ENCODE data around the gene MTCH1.

MTCH1 gene

DNA sequence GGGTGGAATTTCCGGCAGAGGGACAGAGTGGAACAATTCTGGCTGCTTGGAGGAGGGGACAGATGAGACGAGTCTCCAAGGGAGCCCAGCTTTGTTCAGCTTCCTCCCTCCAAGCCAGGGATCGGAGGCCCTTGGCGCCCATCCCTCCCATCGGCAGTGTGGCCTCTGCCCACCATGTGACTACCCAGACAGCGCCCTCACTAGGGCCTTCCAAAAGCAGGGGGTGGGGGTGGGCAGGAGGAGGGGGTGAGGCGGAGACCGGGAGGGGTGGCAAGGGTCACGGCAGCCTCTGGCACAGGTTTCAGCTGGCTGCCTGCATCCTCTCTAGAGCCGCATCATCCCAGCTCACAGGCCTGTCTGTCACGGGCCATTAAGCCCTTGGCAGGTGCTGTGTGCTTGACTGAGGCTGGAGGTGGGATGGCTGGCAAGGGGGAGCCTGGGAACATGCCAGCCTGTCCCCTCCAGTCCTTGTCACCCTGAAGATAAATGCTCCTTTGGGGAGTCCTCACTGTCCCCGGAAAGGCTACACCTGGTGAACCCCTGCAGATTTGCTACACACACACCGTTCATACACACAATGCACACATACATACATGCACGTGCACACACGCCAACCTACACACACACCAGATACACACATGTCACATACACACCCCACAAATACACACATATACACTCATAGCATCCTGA, 13.2 kb upstream of the MTCH1 start:
- TF ChIP-seq TAF1 (IDR thresholded peaks at IDR 0.05; ENCODE audit: low read depth) (no peak), EGR1 (IDR thresholded peaks at IDR 0.05) (no peak), FOXM1 (IDR thresholded peaks at IDR 0.05; ENCODE audit: borderline replicate concordance, low read depth) (no peak), CREB1 (IDR thresholded peaks at IDR 0.05; ENCODE audit: low read depth) (no peak), NFIC (IDR thresholded peaks at IDR 0.05) (no peak), CEBPB (IDR thresholded peaks at IDR 0.05) (no peak), ZBTB7A (IDR thresholded peaks at IDR 0.05; ENCODE audit: low read depth) (no peak), RAD21 (IDR thresholded peaks at IDR 0.05; ENCODE audit: low read depth) (no peak), EP300 (IDR thresholded peaks at IDR 0.05; ENCODE audit: borderline replicate concordance) (no peak), TCF12 (IDR thresholded peaks at IDR 0.05; ENCODE audit: low read depth) (no peak), TEAD4 (IDR thresholded peaks at IDR 0.05) (no peak), YY1 (IDR thresholded peaks at IDR 0.05; ENCODE audit: low read depth) (no peak)
- TF ChIP-seq, protein P1, sequence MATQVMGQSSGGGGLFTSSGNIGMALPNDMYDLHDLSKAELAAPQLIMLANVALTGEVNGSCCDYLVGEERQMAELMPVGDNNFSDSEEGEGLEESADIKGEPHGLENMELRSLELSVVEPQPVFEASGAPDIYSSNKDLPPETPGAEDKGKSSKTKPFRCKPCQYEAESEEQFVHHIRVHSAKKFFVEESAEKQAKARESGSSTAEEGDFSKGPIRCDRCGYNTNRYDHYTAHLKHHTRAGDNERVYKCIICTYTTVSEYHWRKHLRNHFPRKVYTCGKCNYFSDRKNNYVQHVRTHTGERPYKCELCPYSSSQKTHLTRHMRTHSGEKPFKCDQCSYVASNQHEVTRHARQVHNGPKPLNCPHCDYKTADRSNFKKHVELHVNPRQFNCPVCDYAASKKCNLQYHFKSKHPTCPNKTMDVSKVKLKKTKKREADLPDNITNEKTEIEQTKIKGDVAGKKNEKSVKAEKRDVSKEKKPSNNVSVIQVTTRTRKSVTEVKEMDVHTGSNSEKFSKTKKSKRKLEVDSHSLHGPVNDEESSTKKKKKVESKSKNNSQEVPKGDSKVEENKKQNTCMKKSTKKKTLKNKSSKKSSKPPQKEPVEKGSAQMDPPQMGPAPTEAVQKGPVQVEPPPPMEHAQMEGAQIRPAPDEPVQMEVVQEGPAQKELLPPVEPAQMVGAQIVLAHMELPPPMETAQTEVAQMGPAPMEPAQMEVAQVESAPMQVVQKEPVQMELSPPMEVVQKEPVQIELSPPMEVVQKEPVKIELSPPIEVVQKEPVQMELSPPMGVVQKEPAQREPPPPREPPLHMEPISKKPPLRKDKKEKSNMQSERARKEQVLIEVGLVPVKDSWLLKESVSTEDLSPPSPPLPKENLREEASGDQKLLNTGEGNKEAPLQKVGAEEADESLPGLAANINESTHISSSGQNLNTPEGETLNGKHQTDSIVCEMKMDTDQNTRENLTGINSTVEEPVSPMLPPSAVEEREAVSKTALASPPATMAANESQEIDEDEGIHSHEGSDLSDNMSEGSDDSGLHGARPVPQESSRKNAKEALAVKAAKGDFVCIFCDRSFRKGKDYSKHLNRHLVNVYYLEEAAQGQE (IDR thresholded peaks at IDR 0.05; ENCODE audit: low read depth) = no peak
- TF ChIP-seq, protein P2, sequence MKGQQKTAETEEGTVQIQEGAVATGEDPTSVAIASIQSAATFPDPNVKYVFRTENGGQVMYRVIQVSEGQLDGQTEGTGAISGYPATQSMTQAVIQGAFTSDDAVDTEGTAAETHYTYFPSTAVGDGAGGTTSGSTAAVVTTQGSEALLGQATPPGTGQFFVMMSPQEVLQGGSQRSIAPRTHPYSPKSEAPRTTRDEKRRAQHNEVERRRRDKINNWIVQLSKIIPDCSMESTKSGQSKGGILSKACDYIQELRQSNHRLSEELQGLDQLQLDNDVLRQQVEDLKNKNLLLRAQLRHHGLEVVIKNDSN (IDR thresholded peaks at IDR 0.05) = no peak
- TF ChIP-seq, protein P3, sequence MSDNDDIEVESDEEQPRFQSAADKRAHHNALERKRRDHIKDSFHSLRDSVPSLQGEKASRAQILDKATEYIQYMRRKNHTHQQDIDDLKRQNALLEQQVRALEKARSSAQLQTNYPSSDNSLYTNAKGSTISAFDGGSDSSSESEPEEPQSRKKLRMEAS (IDR thresholded peaks at IDR 0.05) = no peak

DNA sequence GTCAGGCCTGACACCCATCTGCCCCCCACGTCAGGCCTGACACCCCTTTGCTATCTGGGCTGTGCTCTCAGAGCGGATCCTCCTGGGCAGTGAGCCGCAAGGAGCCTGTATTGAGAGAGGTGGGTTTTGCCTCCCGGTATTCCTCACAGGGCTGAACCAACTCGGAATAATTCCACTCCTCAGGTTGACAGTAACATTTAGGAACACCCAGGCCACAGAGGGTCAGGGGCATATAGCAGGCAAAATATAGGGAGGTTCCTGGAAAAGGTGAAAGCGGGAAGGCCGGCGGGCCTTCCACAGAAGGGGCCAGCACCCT, 12.7 kb upstream of the MTCH1 start:
- TF ChIP-seq ZBTB7A (IDR thresholded peaks at IDR 0.05; ENCODE audit: low read depth) (no peak), RAD21 (IDR thresholded peaks at IDR 0.05; ENCODE audit: low read depth) (no peak), EGR1 (IDR thresholded peaks at IDR 0.05) (no peak)

DNA sequence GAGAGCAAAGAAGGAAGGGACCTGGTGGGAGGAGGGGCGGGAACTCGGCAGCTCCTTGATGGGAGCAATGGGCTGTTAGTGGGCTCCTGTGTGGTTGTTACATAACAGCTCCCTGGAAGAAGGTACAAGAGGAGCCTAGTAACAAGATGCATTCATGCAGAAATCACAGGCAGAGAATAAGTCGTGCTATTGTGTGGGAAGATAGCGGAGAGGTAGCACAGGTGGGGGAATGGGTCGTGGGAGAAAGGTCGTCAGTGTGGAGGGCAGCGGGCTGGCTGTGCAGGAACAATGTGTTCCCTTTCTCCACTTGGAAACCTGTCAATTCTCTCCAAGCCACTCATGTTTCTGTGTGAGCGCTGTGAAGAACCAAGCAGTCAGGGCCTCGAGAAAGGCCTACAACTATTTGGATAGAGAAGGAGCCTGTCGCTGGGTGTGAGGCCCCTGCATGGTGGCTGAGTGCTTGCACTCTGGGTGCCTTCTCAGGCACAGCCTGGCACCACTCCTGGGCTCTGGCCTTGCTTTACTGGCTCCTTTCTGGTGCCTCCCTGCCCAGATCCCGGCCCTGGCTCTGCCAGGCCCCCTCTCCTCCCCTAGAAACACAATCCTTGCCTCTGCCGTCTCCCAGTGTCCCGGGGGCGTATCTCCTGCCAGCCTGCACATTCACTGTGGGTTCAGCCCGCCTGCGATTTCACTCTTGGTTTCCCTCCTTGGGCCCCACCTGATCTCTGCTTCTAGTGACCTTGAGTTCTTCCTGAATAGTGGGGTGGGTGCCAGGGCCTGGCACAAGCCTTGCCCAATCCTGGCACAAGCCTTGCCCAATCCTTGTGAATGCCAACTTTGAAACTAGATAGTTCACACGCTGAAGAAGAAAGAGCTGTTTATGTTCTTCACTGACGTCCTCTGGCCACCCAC, 12.1 kb upstream of the MTCH1 start:
- TF ChIP-seq TAF1 (IDR thresholded peaks at IDR 0.05; ENCODE audit: low read depth) (no peak), NFIC (IDR thresholded peaks at IDR 0.05) (no peak), FOXM1 (IDR thresholded peaks at IDR 0.05; ENCODE audit: borderline replicate concordance, low read depth) (no peak), ZBTB7A (IDR thresholded peaks at IDR 0.05; ENCODE audit: low read depth) (no peak), TCF12 (IDR thresholded peaks at IDR 0.05; ENCODE audit: low read depth) (no peak), YY1 (IDR thresholded peaks at IDR 0.05; ENCODE audit: low read depth) (no peak), CREB1 (IDR thresholded peaks at IDR 0.05; ENCODE audit: low read depth) (no peak), EP300 (IDR thresholded peaks at IDR 0.05; ENCODE audit: borderline replicate concordance) (no peak), RAD21 (IDR thresholded peaks at IDR 0.05; ENCODE audit: low read depth) (no peak), TEAD4 (IDR thresholded peaks at IDR 0.05) (no peak), CEBPB (IDR thresholded peaks at IDR 0.05) (no peak)
- TF ChIP-seq, protein P1 (IDR thresholded peaks at IDR 0.05; ENCODE audit: low read depth) = no peak
- TF ChIP-seq, protein P2 (IDR thresholded peaks at IDR 0.05) = no peak
- TF ChIP-seq, protein P3 (IDR thresholded peaks at IDR 0.05) = no peak

DNA sequence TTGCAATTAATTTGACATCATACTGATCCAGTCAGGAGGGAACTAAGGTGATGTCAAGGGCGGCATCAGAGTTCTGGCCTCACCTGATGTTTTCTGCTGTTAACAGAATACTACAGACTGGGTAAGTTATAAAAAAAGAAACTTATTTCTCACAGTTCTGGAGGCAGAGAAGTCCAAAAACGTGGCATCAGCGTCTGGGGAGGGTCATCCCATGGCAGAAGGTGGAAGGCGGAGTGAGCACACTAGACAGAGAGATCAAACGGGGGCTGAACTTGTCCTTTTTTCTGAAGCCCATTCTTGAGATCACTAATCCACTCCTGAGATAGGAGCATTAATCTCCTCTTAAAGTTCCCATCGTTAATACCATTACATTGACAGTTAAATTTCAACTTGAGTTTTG, 3.3 kb upstream of the MTCH1 start:
- TF ChIP-seq NFIC (IDR thresholded peaks at IDR 0.05) = no peak
- TF ChIP-seq, protein P2 (IDR thresholded peaks at IDR 0.05) = no peak
- TF ChIP-seq, protein P3 (IDR thresholded peaks at IDR 0.05) = no peak
- TF ChIP-seq CREB1 (IDR thresholded peaks at IDR 0.05; ENCODE audit: low read depth) = no peak
- TF ChIP-seq, protein P1 (IDR thresholded peaks at IDR 0.05; ENCODE audit: low read depth) = no peak
- TF ChIP-seq EP300 (IDR thresholded peaks at IDR 0.05; ENCODE audit: borderline replicate concordance) = no peak
- no peak for TF ChIP-seq YY1 (IDR thresholded peaks at IDR 0.05; ENCODE audit: low read depth)
- no peak for TF ChIP-seq CEBPB (IDR thresholded peaks at IDR 0.05)
- TF ChIP-seq EGR1 (IDR thresholded peaks at IDR 0.05) = no peak
